K562 (cell line): ENCODE results near the gene SRL.

Experiments used
- BHLHE40 ChIP-seq: IDR thresholded peaks from 2 replicates; pipeline ENCODE4 v1.6.1; 2011; ENCODE audit warnings: low read length, improper control_type of control experiment
- CREBBP ChIP-seq: IDR thresholded peaks from one replicate; pipeline ENCODE4 v1.6.1; 2012; ENCODE audit warnings: low read depth, mild to moderate bottlenecking, control low read depth, inconsistent platforms, low read length
- CTCF ChIP-seq, 3 experiments: IDR thresholded peaks in 2 of 3; conservative IDR thresholded peaks in 1 of 3; 2 replicates each; pipeline ENCODE4 v1.5.1; 2011 to 2012; ENCODE audit warnings: low read length in 3 of 3, mild to moderate bottlenecking in 3 of 3, control low read depth in 2 of 3, improper control_type of control experiment in 1 of 3, inconsistent platforms in 1 of 3, low read depth in 1 of 3, mixed read lengths in 1 of 3, moderate library complexity in 1 of 3; ENCODE audit not compliant: insufficient read depth in 2 of 3
- E2F1 ChIP-seq: sonication (generic); formaldehyde crosslinking; IDR thresholded peaks from 2 replicates; pipeline ENCODE4 v1.8.1; 2023; ENCODE audit warnings: mild to moderate bottlenecking, missing genetic modification reagents, moderate library complexity
- JUND ChIP-seq, 2 experiments: IDR thresholded peaks; 2 replicates in 1 of 2; 3 replicates in 1 of 2; pipeline ENCODE4 v1.6.1; 2011; ENCODE audit warnings: borderline replicate concordance in 2 of 2, low read depth in 2 of 2, low read length in 2 of 2, improper control_type of control experiment in 1 of 2, missing biosample characterization in 1 of 2, missing genetic modification characterization in 1 of 2, missing genetic modification reagents in 1 of 2
- KAT7 ChIP-seq: sonication (generic); formaldehyde crosslinking; IDR thresholded peaks from 2 replicates; pipeline ENCODE4 v1.8.0; 2022; ENCODE audit warnings: missing genetic modification reagents, mild to moderate bottlenecking, borderline replicate concordance
- MAX ChIP-seq: sonication (generic); formaldehyde crosslinking; IDR thresholded peaks from 2 replicates; pipeline ENCODE4 v1.9.0; 2022; ENCODE audit warnings: mild to moderate bottlenecking, missing genetic modification reagents
- OTX1 ChIP-seq: fragments of 450-650 bp; formaldehyde crosslinking; IDR thresholded peaks from 2 replicates; pipeline ENCODE4 v1.4.0; 2022; ENCODE audit warnings: mild to moderate bottlenecking
- POLR2A ChIP-seq: fragments of 450-650 bp; conservative IDR thresholded peaks from 2 replicates; pipeline ENCODE4 v1.6.1; 2016
- SMARCC2 ChIP-seq: fragments of 450-650 bp; IDR thresholded peaks from 2 replicates; pipeline ENCODE4 v1.6.1; 2017; ENCODE audit warnings: antibody characterized with exemption, moderate library complexity, mild to moderate bottlenecking, low read depth
- ZBTB43 ChIP-seq: sonication (generic); formaldehyde crosslinking; IDR thresholded peaks from 2 replicates; pipeline ENCODE4 v1.8.0; 2023; ENCODE audit warnings: mild to moderate bottlenecking, missing genetic modification reagents
- ZBTB8A ChIP-seq: fragments of 450-650 bp; IDR thresholded peaks from 2 replicates; pipeline ENCODE4 v1.6.1; 2018; ENCODE audit warnings: mild to moderate bottlenecking, moderate library complexity; ENCODE audit not compliant: partially characterized antibody
- ZNF121 ChIP-seq: sonication (generic); formaldehyde crosslinking; conservative IDR thresholded peaks from 2 replicates; pipeline ENCODE4 v1.8.0; 2022; ENCODE audit warnings: missing genetic modification reagents

- no peak for TF ChIP-seq POLR2A
- no peak for TF ChIP-seq ZBTB43 (CRISPR knock-in tag)
- no peak for TF ChIP-seq KAT7 (CRISPR knock-in tag)
- no peak for TF ChIP-seq OTX1 (CRISPR knock-in tag)
- no peak for TF ChIP-seq E2F1 (CRISPR knock-in tag)
- no peak for TF ChIP-seq SMARCC2
- no peak for TF ChIP-seq JUND (IDR thresholded peaks at IDR 0.05; ENCODE audit: borderline replicate concordance, low read depth, low read length)
- no peak for TF ChIP-seq JUND (tag; IDR thresholded peaks at IDR 0.05; ENCODE audit: borderline replicate concordance, low read depth, low read length)
- no peak for TF ChIP-seq ZBTB8A
- TF ChIP-seq MAX (CRISPR knock-in tag) = no peak
- TF ChIP-seq CREBBP = no peak
- TF ChIP-seq CTCF (IDR thresholded peaks at IDR 0.05 in 2 of 3, conservative IDR thresholded peaks at IDR 0.05 in 1 of 3; ENCODE audit: insufficient read depth in 2 of 3, low read depth in 1 of 3, low read length in 3 of 3) = no peak
- no peak for TF ChIP-seq ZNF121 (CRISPR knock-in tag)
- no peak for TF ChIP-seq BHLHE40
Observed at GRCh38 chr16:4141604-4142003, 100.3 kb downstream of the SRL start.
